ENCODE results near the gene ADCY2.

Gene ADCY2

DNA sequence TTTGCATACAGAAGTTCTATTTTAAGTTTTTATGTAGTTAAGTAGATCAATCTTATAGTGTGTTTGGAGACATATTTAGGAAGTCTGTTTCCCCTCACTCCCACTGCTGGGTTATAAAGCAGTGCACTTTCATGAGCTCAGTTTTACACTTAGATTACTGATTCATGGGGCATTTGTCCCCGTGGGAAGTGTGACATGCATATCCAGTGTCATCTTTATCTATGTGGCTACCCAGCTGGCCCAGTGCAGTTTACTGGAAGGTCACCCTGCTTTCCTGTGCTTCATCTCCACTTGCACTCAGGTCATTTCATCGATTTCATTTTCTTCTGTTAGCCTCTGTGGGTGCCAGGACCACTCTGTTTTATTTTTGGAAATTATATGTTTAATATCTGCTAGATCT, 49.1 kb downstream of the ADCY2 start:
- no peak for DNase-seq (ENCODE audit: low read depth)

DNA sequence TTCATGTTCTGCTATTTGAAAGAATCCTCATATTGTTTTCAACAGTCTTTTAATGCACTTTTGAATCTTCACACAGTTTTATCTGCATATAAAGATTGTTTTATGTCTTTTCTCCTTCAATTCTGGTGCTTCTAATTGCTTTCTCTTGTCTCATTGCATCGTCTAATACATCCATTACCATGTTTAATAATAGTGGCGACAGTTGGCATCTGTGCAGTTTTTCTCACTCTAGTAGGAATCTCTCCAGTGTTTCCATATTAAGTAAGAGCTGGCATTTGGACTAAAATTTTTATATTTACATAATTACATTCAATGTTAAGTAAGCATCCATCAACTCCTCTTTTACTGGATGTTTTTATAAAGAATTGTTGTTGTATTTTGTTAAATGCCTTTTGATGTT, 49.9 kb downstream of the ADCY2 start:
- DNase-seq (ENCODE audit: low read depth): no peak

DNA sequence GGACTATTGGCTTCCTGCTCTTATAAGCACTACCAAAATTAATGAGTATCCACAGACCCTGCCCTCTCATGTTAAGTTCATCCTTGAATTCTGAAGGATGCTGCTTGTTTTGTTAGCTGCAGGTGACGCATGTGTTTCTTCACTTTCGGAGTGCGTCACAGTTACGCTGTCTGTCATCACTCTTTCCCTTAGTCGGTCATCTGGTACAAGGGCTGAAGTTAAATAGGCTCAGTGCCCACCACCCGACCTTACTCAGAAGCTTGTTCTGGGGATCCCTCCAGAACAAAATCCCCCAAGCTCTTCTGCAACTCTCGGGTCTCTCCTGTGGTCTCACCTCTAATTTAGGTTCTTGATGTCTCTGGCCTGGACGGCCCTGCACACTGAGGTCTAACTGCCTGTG, 51.0 kb downstream of the ADCY2 start:
- DNase-seq (ENCODE audit: low read depth): no peak

DNA sequence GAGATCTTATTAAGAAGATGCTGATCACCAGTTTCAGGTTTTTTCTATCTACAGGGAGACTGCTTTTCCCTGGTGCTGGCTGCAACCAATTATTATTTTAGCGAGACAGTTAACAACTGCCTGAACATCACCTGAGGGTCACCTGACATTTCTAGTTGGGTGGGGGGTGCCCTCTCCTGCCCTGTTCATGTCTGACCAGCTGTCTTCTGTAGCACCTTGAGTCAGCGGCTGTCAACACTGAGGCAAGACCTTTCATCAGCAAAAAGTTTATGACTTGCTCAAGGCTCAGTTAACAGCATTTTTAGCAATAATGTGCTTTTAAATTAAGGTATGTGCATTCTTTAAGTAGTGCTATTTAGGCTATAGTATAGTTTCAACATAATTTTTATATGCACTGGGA, 58.0 kb downstream of the ADCY2 start:
- DNase-seq (ENCODE audit: low read depth): no peak

DNA sequence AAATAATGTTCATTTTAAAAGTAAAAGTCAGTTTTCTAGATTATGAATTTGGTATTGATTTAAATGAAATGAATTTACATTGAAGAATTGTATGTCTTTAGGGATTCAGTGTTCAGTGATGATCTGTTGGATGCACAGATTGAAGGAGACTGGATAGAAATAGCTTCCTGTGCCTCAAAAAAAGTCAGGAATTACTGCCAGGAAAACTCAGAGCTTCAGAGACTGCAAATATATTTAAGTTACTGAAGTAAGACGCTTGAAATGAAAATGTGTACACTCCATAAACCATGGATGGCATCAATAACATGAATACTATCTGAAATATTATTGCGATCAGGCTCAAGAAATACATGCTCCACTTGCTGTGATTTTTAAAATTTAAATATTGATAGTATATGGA, 60.3 kb downstream of the ADCY2 start:
- no peak for DNase-seq (ENCODE audit: low read depth)

DNA sequence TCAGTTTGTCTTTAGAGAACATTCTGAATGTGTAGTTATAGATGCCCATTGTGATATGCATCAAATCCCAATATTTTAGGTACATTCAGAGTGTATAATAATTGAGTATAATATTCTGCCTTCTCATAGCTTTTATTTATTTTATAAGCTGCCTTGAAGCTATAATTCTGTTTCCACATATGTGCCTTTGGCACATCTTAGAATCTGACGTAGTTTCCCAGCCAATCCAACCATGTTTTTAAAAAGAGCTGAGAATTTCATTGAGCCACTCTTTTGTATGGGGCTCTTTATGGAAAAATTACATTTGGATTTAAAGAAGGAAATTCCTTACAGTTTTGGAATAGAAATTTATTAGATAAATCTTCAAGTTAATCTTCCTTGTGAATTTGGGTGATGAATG, 65.4 kb downstream of the ADCY2 start:
- no peak for DNase-seq (ENCODE audit: low read depth)

DNA sequence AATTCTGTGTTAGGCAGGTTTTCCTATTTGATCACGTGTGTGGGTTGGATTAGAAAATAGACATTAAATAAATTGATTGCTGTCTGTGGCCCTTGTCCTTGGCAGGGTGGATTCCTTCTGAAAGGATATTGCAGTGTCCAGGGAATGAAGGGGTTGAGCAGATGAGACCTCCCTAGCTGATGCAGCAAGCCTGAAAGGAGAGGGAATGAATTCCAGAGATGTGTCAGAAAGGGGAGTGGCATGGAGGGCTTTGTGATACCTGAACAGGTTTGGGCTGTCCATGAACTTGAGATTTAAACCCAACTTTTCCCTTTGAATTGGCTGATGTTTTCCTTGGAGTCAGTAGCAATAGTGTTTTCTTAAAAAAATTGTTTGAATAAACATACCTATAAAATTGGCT, 66.8 kb downstream of the ADCY2 start:
- DNase-seq (ENCODE audit: low read depth): no peak

DNA sequence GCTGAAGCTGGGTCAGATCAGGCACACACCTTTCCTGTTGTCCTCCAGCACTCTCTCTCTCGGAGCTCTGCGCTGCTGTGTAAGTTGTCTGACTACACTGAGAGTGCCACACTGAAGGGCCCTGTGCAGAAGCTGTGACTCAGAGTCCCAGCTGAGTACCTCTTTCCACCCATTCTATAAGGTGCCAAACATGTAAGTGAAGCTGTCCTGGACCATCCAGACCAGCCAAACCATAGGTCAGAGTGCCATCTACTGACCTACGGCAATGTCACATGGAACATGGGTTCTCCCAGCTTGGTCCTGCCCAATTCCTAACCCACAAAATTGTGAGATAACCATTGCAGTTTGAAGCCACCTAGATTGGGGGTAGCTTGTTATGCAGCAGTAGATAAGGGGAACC, 68.2 kb downstream of the ADCY2 start:
- DNase-seq (ENCODE audit: low read depth): no peak

DNA sequence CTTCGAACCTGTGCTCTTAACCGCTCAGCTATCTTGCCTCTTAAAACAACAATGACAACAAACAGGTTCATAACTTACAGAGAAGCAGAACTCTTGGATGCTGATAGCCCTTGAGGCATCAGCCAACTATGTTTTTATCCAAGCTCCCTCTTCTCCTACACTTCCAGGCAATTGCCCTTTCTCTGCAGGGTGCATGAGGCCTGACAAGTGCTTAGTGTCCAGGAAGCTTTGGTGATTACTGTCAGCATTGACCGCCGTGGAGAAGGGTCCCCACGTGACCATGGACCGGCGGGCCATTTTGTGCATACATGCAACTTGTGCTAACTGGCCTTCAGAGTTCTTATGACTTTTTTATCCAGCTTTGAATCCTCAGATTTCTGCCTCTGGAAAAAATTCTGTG, 71.2 kb downstream of the ADCY2 start:
- no peak for DNase-seq (ENCODE audit: low read depth)

DNA sequence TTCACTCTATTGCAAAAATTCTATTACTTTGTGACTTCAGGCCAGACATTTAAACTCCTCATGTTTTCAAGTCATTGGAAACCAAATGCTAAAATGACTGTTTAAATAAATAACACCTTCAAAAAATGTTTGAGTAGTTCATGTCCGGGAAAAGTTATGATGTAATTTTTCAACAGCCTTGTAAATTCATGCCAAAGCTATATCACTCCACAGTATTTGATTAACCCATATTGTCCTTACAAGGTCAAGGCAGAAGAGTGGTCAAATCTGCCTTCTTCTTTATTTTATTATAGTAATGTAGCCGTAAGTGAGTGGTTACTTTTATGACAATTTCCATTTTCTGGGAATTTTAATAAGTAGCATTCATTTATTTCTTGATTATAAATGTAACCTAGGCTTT, 72.8 kb downstream of the ADCY2 start:
- DNase-seq (ENCODE audit: low read depth): no peak

DNA sequence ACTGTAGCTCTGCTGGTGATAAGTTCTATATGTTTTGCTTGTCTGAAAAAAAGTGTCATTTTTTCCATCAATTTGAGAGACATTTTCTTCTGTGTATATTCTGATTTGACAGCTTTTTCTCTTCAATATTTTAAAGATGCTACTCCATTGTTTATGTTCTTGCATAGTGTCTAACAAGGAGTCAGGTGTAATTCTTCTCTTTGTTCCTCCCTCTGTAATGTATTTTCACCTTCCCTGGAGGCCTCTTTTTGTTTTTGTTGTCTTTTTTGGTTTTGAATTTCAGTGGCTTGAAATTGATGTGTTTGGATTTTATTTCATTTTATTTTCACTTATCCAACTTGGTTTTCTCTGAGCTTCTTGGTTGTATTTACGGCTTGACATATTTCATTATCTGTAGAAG, 75.8 kb downstream of the ADCY2 start:
- DNase-seq (ENCODE audit: low read depth): no peak

DNA sequence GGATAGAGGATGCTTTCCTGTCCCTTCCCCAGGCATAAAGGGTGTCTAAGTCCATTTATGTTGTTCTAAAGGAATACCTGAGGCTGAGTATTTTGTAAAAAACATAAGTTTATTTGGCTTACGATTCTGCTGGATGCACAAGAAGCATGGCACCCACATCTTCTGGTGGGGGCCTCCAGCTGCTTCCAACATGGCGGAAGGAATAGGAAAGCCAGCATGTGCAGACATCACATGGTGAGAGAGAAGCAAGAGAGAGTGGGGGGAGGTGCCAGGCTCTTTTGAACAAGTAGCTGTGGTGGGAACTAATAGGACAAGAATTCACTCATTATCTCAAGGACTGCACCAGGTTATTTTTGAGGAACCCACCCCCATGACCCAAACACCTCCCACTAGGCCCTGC, 77.2 kb downstream of the ADCY2 start:
- DNase-seq (ENCODE audit: low read depth): no peak

DNA sequence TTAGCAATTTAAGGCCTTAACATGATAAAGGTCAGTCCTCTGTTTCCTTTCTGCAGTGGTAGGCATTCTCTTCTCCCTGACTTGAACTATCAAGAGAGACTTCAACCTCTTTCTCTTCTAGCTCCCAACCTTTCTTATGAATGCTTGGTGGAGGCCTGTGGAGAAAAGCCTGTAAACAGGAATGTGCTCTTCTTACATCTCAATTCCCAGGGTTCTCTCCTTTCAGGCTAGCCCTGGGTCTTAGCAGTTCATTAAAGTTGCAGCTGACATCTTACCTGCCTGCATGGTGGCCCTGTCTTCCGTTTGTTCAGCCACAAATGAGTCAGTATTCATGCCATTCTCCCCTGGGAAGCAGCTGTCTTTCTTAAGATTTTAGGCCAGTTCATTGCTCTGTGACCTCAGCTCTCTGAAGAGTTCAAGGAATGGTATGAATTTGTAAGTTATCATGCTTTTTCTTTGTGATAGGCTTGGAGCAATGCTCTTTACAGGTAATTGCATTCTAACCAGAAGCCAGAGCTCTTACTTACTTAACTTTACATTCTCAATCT, 77.8 kb downstream of the ADCY2 start:
- no peak for DNase-seq (ENCODE audit: low read depth)

DNA sequence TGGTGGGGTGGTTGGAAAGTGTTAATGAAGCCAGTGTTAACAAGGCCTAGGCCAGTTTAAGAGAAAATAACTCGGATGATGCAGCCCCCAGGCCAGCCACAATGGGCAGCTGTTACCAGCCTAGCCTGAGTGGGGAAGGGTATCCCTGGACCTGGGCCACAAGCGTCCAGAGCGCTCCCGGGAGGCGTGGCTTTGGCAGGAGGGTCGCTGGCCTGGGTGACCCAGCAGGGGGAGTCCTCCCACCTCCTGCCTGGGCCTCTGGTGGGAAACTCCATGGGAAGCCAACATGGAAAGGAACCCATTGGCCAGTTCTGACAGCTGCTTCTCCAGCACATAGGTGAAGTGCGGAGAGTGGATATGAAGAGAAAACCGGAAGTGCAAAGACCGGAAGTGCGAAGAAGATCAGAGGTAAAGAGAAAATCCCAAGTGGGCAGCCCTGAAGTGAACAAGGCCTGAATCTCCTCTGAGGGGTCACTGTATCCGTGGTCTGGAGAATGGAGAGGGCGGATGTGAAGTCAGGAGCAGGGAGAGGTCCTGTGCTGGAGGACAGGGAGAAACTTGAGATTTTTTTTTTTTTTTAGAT, 79.0 kb downstream of the ADCY2 start:
- no peak for DNase-seq (ENCODE audit: low read depth)

DNA sequence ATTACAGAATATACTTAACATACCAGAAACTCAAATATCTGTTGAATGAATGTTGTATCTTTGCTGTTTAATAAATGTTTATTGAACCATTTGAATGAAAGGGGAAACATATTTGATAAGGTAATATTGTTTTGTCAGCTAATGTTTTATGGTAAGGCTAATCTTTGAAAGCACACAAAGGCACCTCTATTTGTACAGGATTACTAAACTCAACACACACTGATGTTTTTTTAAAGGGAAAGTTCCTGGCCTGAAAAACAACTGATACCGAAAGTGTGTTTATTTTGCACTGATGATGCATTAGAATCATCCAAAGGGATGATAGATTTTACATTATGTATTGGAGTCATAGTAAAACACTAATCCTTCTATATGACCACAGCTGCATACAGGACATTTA, 82.5 kb downstream of the ADCY2 start:
- no peak for DNase-seq (ENCODE audit: low read depth)

DNA sequence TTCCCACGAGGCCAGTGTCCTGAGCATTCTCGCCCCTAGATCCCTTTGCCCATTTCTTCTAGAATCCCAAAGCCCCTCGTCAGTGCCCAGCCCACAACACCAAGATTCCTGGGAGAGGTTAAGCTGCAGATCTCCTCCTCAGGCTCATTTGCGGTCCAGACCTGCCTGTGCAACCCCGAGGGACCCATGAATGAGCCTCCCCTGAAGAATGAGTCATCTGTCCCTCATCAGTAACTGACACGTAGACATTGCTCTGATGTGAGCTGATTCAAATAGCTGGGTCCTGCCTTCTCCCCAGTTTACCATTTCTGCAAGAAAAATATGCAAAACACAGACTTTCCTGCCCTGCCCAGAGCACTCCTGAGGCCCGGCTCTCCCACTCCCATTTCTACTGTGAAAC, 92.8 kb downstream of the ADCY2 start:
- no peak for DNase-seq (ENCODE audit: low read depth)

DNA sequence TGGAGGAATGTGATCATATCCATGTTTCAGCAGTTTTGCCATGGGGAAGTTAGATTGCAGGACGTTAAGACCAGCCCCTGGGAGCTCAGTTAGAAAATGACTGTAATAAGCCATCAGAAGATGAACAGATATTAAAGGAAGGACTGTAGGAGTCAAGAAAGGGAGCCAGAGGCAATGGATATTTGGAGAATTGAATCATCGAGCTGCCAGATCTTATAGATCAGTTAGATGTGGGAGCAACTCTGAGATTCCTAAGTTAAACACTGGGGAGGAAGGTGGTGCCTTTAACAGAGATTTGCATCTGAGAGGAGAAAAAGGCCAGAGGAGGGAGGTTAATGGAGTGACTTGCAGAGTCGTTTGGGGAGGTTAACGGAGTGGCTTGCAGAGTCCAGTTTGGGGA, 96.4 kb downstream of the ADCY2 start:
- no peak for DNase-seq (ENCODE audit: low read depth)

DNA sequence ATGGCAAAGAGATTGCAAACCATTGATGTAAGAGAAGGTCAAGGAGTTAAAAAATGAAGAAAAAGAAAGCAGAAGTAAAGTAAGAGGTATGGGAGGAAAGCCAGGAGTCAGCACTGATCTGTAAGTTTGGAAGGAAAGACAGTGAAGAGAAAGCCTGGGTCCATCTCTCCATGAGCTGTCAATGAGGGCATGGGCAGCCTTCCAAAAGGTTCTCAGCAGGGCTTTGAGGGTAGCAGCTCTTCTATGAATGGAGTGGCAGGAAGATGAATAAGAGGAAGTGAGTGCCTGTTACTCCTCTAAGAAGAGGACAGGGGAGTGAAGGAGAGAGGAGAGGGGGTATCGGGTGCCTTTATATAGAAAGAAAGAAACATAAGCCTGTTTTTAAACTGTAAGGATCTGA, 97.1 kb downstream of the ADCY2 start:
- DNase-seq (ENCODE audit: low read depth): no peak

DNA sequence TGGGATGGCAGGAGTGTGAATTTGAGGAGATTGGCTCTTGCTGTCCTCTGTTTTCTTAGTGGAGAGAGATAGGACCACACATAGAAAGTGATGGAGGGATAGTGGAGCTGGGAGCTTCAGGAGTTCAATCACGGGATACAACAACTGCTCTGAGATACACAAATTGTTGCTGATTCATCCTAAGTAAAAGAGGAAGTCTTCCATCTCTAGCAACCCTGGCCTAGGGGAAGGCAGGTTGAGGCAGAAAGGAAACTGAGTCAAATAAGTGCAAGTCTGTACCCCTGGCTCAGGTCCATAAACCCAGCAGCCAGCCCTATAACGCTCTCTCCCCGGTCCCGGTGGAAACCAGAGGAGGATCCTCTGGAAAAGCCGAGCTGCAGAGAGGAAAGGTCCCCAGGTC, 97.7 kb downstream of the ADCY2 start:
- DNase-seq (ENCODE audit: low read depth): no peak

DNA sequence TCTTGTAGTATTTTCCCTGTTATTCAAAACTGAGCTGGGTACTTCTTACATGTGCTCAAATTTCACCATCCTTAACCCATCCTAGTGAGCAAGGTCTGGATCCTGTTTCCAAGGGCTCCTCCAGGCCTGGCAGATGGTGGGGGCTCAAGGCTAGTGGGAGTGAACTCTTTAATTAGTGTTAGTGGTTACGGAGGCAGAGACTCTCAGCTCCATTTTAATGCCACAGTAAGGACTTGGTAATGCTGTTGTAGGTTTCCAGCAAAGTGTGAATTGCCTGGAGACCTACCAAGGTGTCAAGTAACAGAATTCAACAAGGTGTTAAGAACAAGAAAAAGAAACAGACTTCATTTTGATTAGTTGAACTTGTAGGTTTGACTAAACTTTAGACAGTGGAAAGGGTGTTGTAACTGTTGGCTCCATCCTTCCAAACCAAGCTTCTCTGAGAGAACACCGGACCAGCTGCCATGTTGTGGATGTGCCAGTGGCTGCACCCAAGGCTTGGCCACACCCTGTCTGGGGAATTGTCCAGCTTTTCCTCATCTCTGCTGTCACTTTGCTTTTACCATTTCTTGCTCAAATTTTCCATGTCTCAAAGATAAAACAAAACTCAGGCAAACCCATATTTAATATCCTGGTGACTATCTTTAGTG, 98.7 kb downstream of the ADCY2 start:
- no peak for DNase-seq (ENCODE audit: low read depth)

DNA sequence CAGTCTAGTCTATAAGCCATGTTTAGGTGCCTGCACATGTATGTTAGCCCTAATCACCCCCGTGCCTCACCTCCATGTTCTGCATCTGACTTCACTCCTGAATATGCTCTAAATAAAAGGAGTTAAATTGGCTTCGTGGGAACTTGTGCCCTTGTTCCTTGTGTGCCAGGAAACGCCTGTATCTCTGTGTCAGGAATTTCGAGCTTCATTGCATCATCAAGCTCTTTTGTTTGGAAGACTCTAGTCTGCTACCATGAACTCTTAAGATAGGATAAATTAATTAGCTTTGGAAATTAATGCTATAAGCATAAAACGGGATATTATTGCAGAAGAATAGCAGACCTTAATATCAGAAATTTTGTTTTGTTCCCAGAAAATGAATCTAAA, 99.2 kb downstream of the ADCY2 start:
- no peak for DNase-seq (ENCODE audit: low read depth)

DNA sequence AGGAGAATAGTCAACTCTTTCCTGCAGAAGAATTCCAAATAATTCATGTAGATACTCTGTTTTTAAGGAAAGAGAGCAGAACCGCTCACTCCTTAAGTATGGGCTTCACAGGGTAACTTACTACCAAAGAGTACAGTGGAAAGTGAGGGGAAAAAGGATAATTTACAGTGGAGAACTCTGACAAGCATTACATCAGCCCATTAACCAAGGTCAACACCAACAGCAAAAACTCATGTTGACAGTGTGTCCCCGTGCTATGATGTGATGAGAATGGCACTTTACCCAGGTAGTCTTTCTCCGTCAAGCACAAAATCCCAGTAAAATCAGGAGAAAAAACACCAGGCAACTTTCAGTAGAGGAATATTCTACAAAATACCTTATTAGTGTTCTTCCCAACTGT, 104.3 kb downstream of the ADCY2 start:
- DNase-seq (ENCODE audit: low read depth): no peak

DNA sequence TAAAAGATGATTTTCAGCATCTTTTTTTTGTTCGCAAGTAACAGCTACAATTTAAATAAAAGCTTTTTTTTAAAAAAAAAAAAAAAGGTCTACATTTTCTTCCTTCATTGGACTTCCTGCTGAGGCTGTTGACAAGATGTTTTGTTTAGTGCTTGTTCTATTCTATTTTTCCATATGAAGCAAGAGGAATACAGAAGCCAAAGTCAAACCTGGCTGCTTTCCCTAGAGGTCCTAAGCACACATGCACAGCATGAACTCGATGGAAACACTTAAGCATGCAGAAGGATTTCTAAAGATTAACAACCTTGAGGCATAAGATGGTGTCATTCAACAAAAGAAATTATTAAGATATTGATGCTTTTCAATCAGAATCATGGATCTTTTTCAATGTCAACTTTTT, 105.1 kb downstream of the ADCY2 start:
- DNase-seq (ENCODE audit: low read depth): no peak

DNA sequence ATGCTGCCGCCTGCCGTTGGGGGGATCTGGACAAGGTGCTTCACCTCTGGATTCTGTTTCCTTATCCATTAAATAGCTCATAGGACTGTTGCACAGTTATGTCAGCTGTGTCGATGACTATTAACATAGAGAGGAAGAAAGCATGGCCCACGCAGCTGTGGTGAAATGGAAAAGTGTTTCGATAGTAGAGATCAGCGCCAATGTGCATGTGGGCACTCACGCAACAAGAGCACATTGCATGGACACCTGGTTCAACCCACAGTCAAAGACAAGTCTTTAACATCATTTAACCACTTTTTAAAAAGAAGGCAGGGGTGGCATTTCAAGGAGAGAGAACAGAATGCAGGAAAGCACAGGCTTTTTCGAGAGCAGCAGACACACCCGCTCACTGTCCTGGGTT, 107.6 kb downstream of the ADCY2 start:
- DNase-seq (ENCODE audit: low read depth): no peak
